ENCODE results near the gene GADD45A. TPM values are rescaled to one million over a fixed set of nuclear protein-coding genes. Genes with fewer than 3 reads are reported as not detected.

Gene GADD45A
- total RNA-seq, 6 experiments from 2014 or later, result 80.3 to 93.2 (median 83.8) TPM

GRCh38 chr1:67690018-67690363, 5.0 kb downstream of the GADD45A start:
- Mint-ChIP-seq H3K27ac (peak overlapping the region; percentile 89; the same call in 1 of the 2 replicates), H3K4me1 (ENCODE audit: low read depth) (peaks cover 27% of the 10 kb centered on the region), H3K27me3 (ENCODE audit: insufficient read depth) (peaks cover 9% of the 10 kb centered on the region), H3K9me3 (no peaks in the 10 kb centered on the region), H3K4me3 (no peak overlapping the region), H3K36me3 (ENCODE audit: low read depth) (peaks cover 30% of the 10 kb centered on the region)
- TF ChIP-seq CTCF (IDR thresholded peaks at IDR 0.05), result no peak
- no peak for DNase-seq

DNA sequence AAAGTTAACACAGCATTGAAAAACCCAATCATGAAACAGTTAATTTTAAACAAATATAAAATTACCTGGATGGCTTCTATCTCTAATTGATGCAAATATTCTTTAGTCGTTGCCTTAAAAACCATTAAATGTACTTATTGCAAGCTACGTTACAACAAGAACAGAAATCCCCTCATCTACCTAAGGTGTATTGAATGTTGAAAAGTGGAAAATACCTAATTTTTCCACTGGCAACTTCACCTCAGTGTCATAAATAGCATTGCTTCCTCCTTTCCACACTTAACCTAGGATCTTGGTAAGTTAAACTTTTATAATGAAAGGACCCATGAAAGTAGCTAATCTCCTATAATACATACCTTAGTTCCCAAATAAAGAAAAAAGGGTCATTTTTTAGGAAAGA, 5.4 kb downstream of the GADD45A start:
- Mint-ChIP-seq H3K36me3 (ENCODE audit: low read depth) (peaks cover 30% of the 10 kb centered on the region), H3K4me3 (no peak overlapping the region), H3K9me3 (no peaks in the 10 kb centered on the region), H3K27ac (peak overlapping the region; percentile 27; the same call in 1 of the 2 replicates), H3K27me3 (ENCODE audit: insufficient read depth) (peaks cover 8% of the 10 kb centered on the region), H3K4me1 (ENCODE audit: low read depth) (peaks cover 27% of the 10 kb centered on the region)
- no peak for DNase-seq
- no peak for TF ChIP-seq CTCF (IDR thresholded peaks at IDR 0.05)

GRCh38 chr1:67691712-67692111, 6.7 kb downstream of the GADD45A start:
- TF ChIP-seq CTCF (IDR thresholded peaks at IDR 0.05), result no peak
- Mint-ChIP-seq H3K4me1 (ENCODE audit: low read depth) (peaks cover 33% of the 10 kb centered on the region), H3K9me3 (no peaks in the 10 kb centered on the region), H3K4me3 (no peak overlapping the region), H3K27ac (no peak overlapping the region), H3K36me3 (ENCODE audit: low read depth) (peaks cover 25% of the 10 kb centered on the region), H3K27me3 (ENCODE audit: insufficient read depth) (peaks cover 6% of the 10 kb centered on the region; the same call in 1 of the 2 replicates)
- no peak for DNase-seq

GRCh38 chr1:67695963-67696362, 11.0 kb downstream of the GADD45A start:
- no peak overlapping the region for H3K4me3 Mint-ChIP-seq
- peaks cover 26% of the 10 kb centered on the region for H3K4me1 Mint-ChIP-seq (ENCODE audit: low read depth)
- peaks cover 3% of the 10 kb centered on the region for H3K27me3 Mint-ChIP-seq (ENCODE audit: insufficient read depth)
- no peak for DNase-seq
- H3K27ac Mint-ChIP-seq, result no peak overlapping the region
- H3K36me3 Mint-ChIP-seq (ENCODE audit: low read depth), result peaks cover 13% of the 10 kb centered on the region
- no peaks in the 10 kb centered on the region for H3K9me3 Mint-ChIP-seq
- TF ChIP-seq CTCF (IDR thresholded peaks at IDR 0.05), result no peak

GRCh38 chr1:67696708-67697107, 11.7 kb downstream of the GADD45A start:
- peaks cover 18% of the 10 kb centered on the region for H3K36me3 Mint-ChIP-seq (ENCODE audit: low read depth)
- peaks cover 3% of the 10 kb centered on the region for H3K27me3 Mint-ChIP-seq (ENCODE audit: insufficient read depth)
- H3K4me1 Mint-ChIP-seq (ENCODE audit: low read depth), result peaks cover 31% of the 10 kb centered on the region
- no peak for DNase-seq
- H3K9me3 Mint-ChIP-seq, result no peaks in the 10 kb centered on the region
- no peak overlapping the region for H3K4me3 Mint-ChIP-seq
- no peak overlapping the region for H3K27ac Mint-ChIP-seq
- no peak for TF ChIP-seq CTCF (IDR thresholded peaks at IDR 0.05)

GRCh38 chr1:67700220-67700619, 15.2 kb downstream of the GADD45A start:
- Mint-ChIP-seq H3K27ac (peak overlapping the region; percentile 43; the same call in 1 of the 2 replicates), H3K4me3 (no peak overlapping the region), H3K36me3 (ENCODE audit: low read depth) (peaks cover 34% of the 10 kb centered on the region), H3K9me3 (no peaks in the 10 kb centered on the region), H3K4me1 (ENCODE audit: low read depth) (peaks cover 31% of the 10 kb centered on the region), H3K27me3 (ENCODE audit: insufficient read depth) (peaks cover 1% of the 10 kb centered on the region; the same call in 1 of the 2 replicates)
- TF ChIP-seq CTCF (IDR thresholded peaks at IDR 0.05), result no peak
- no peak for DNase-seq
